H1 (cell line): Measurements from ENCODE around the gene HIP1. TPM values are rescaled to one million over a fixed set of nuclear protein-coding genes. Genes with fewer than 3 reads are reported as not detected.

Experiments
- CTCF ChIA-PET: fragments of 300-600 bp; sonication (Branson Sonifier 250); formaldehyde crosslinking; loops from one replicate; lab custom pipeline; 2021; ENCODE audit not compliant: partially characterized antibody; lab: Charles Lee
- POLR2A ChIA-PET: fragments of 300-600 bp; sonication (Branson Sonifier 250); formaldehyde crosslinking; loops from one replicate; lab custom pipeline; 2021; ENCODE audit warnings: inconsistent platforms; ENCODE audit not compliant: partially characterized antibody; lab: Charles Lee
- DNase-seq, 2 experiments: peaks; one replicate each; pipeline versions ENCODE4 v3.0.0 to v3.0.0-alpha.2; 2010 to 2022; ENCODE audit warnings: low spot score in 2 of 2, low read depth in 1 of 2, mixed read lengths in 1 of 2
- FAIRE-seq: peaks from 2 replicates; lab custom pipeline; 2011; peaks lifted over from hg19 to GRCh38; lab: Jason Lieb, UNC
- H2AFZ ChIP-seq: 2 replicates; pipeline ENCODE4 v1.8.1; 2012; ENCODE audit warnings: low read length, inconsistent platforms
- H2AK5ac ChIP-seq: 2 replicates; pipeline ENCODE4 v1.6.1; 2013; ENCODE audit warnings: low read depth, low read length
- H2BK120ac ChIP-seq: replicated peaks from 2 replicates; pipeline ENCODE3; 2013; ENCODE audit warnings: low read depth, low read length, inconsistent platforms
- H2BK12ac ChIP-seq: 2 replicates; pipeline ENCODE4 v1.6.1; 2013; ENCODE audit warnings: low read depth, low read length
- H2BK15ac ChIP-seq: 2 replicates; pipeline ENCODE4 v1.6.1; 2013; ENCODE audit warnings: low read length
- H2BK20ac ChIP-seq: 2 replicates; pipeline ENCODE4 v1.6.1; 2013; ENCODE audit warnings: low read length
- H2BK5ac ChIP-seq: 2 replicates; pipeline ENCODE4 v1.6.1; 2013; ENCODE audit warnings: low read depth, low read length
- H3K14ac ChIP-seq: 2 replicates; pipeline ENCODE4 v1.6.1; 2013; ENCODE audit warnings: inconsistent platforms; ENCODE audit not compliant: insufficient read length
- H3K18ac ChIP-seq: 2 replicates; pipeline ENCODE4 v1.6.1; 2013; ENCODE audit warnings: low read length; ENCODE audit errors: extremely low read depth
- H3K23ac ChIP-seq: 2 replicates; pipeline ENCODE4 v1.6.1; 2013; ENCODE audit warnings: inconsistent platforms; ENCODE audit not compliant: insufficient read length
- H3K23me2 ChIP-seq: 2 replicates; pipeline ENCODE4 v1.6.1; 2013; ENCODE audit warnings: low read depth, low read length
- H3K27ac ChIP-seq: 2 replicates; pipeline ENCODE4 v1.6.1; 2011; ENCODE audit warnings: low read depth, low read length, inconsistent platforms
- H3K27me3 ChIP-seq, 4 experiments: replicated peaks in 1 of 4; 1 replicate in 1 of 4; 2 replicates in 3 of 4; pipeline versions ENCODE4 v1.6.1 to v1.8.1; 2011 to 2013; ENCODE audit warnings: low read length in 3 of 4, mild to moderate bottlenecking in 3 of 4, inconsistent platforms in 2 of 4, mixed read lengths in 2 of 4, moderate library complexity in 1 of 4; ENCODE audit not compliant: control insufficient read depth in 3 of 4, insufficient read depth in 3 of 4; ENCODE audit errors: extremely low read depth in 1 of 4
- H3K36me3 ChIP-seq, 4 experiments: 2 replicates each; pipeline versions ENCODE4 v1.6.1 to v1.8.1; 2011 to 2013; ENCODE audit warnings: mild to moderate bottlenecking in 4 of 4, low read length in 3 of 4, moderate library complexity in 2 of 4, control low read depth in 1 of 4, inconsistent platforms in 1 of 4; ENCODE audit not compliant: insufficient read depth in 4 of 4, control insufficient read depth in 2 of 4
- H3K4ac ChIP-seq: replicated peaks from 2 replicates; pipeline ENCODE3; 2013; ENCODE audit warnings: low read length, low read depth, mixed read lengths, inconsistent platforms; ENCODE audit not compliant: insufficient read length
- H3K4me1 ChIP-seq, 4 experiments: replicated peaks in 1 of 4; 1 replicate in 1 of 4; 2 replicates in 3 of 4; pipeline versions ENCODE4 v1.6.1 to v1.8.1; 2011 to 2013; ENCODE audit warnings: low read length in 3 of 4, inconsistent platforms in 2 of 4, mixed read lengths in 1 of 4; ENCODE audit not compliant: insufficient read depth in 4 of 4, control insufficient read depth in 3 of 4
- H3K4me2 ChIP-seq, 2 experiments: 2 replicates each; pipeline versions ENCODE4 v1.6.1 to v1.8.1; 2011 to 2013; ENCODE audit warnings: low read depth in 2 of 2, low read length in 2 of 2, control low read depth in 1 of 2, inconsistent platforms in 1 of 2, mild to moderate bottlenecking in 1 of 2; ENCODE audit not compliant: insufficient read depth in 1 of 2
- H3K4me3 ChIP-seq, 4 experiments: fragments of 200-600, 300-600 bp in 1 of 4; sonication (generic), shearing (Covaris generic), sonication (Bioruptor Twin) in 1 of 4; 2 replicates each; pipeline versions ENCODE4 v1.5.1 to v1.8.1; 2011 to 2016; ENCODE audit warnings: low read length in 4 of 4, low read depth in 3 of 4, control low read depth in 2 of 4, inconsistent platforms in 2 of 4, mild to moderate bottlenecking in 2 of 4, mixed read lengths in 1 of 4, moderate library complexity in 1 of 4; ENCODE audit not compliant: insufficient read depth in 2 of 4; ENCODE audit errors: extremely low read depth in 1 of 4
- H3K56ac ChIP-seq: replicated peaks from 2 replicates; pipeline ENCODE3; 2013; ENCODE audit warnings: low read depth, mild to moderate bottlenecking, mixed read lengths, low read length, inconsistent platforms; ENCODE audit not compliant: insufficient read length
- H3K79me1 ChIP-seq: 2 replicates; pipeline ENCODE4 v1.6.1; 2013; ENCODE audit warnings: low read depth, low read length, control low read depth
- H3K79me2 ChIP-seq, 2 experiments: 2 replicates each; pipeline versions ENCODE4 v1.6.1 to v1.8.1; 2012 to 2013; ENCODE audit warnings: low read length in 2 of 2, mild to moderate bottlenecking in 2 of 2, inconsistent platforms in 1 of 2; ENCODE audit not compliant: insufficient read depth in 2 of 2, control insufficient read depth in 1 of 2
- H3K9ac ChIP-seq, 4 experiments: replicated peaks in 1 of 4; 1 replicate in 1 of 4; 2 replicates in 3 of 4; pipeline versions ENCODE4 v1.6.1 to v1.8.1; 2011 to 2013; ENCODE audit warnings: low read depth in 3 of 4, low read length in 3 of 4, control low read depth in 2 of 4, mild to moderate bottlenecking in 2 of 4, moderate library complexity in 2 of 4, inconsistent platforms in 1 of 4; ENCODE audit errors: extremely low read depth in 1 of 4
- H3K9me3 ChIP-seq, 2 experiments: 2 replicates each; pipeline versions ENCODE4 v1.6.1 to v1.8.1; 2012 to 2013; ENCODE audit warnings: mild to moderate bottlenecking in 2 of 2, moderate library complexity in 2 of 2, control low read depth in 1 of 2, inconsistent platforms in 1 of 2, low read depth in 1 of 2, low read length in 1 of 2, mixed read lengths in 1 of 2; ENCODE audit not compliant: insufficient read depth in 2 of 2
- H4K20me1 ChIP-seq, 2 experiments: replicated peaks in 1 of 2; 2 replicates each; pipeline versions ENCODE3 to v1.8.1; 2011 to 2013; ENCODE audit warnings: inconsistent platforms in 2 of 2, low read length in 2 of 2, mild to moderate bottlenecking in 1 of 2; ENCODE audit not compliant: insufficient read depth in 2 of 2, control insufficient read depth in 1 of 2
- H4K5ac ChIP-seq: 2 replicates; pipeline ENCODE4 v1.6.1; 2013; ENCODE audit warnings: low read length, low read depth, mixed read lengths, inconsistent platforms; ENCODE audit not compliant: insufficient read length
- H4K8ac ChIP-seq: 2 replicates; pipeline ENCODE4 v1.8.0; 2013; ENCODE audit warnings: mild to moderate bottlenecking, moderate library complexity, low read length, inconsistent platforms; ENCODE audit not compliant: insufficient read depth; ENCODE audit errors: extremely low read depth
- H4K91ac ChIP-seq: replicated peaks from 2 replicates; pipeline ENCODE3; 2013; ENCODE audit warnings: low read length, mixed read lengths, inconsistent platforms; ENCODE audit not compliant: insufficient read length
- ASH2L ChIP-seq: fragments of 200-600, 300-600 bp; sonication (generic); IDR thresholded peaks from one replicate; pipeline ENCODE4 v1.7.1; 2017; ENCODE audit warnings: low read length
- BACH1 ChIP-seq: IDR thresholded peaks from 2 replicates; pipeline ENCODE4 v1.6.1; 2012; ENCODE audit warnings: low read length, improper control_type of control experiment
- CHD1 ChIP-seq: IDR thresholded peaks from 2 replicates; pipeline ENCODE4 v1.6.1; 2012; ENCODE audit warnings: low read depth, low read length, improper control_type of control experiment
- FOSL1 ChIP-seq: IDR thresholded peaks from 2 replicates; pipeline ENCODE4 v1.6.1; 2011; ENCODE audit warnings: mild to moderate bottlenecking, low read depth, low read length, moderate library complexity; ENCODE audit not compliant: insufficient read depth
- JUND ChIP-seq: IDR thresholded peaks from 2 replicates; pipeline ENCODE4 v1.6.1; 2011; ENCODE audit warnings: mild to moderate bottlenecking, improper control_type of control experiment, low read length
- KDM1A ChIP-seq: fragments of 200-600, 300-600 bp; sonication (generic); IDR thresholded peaks from 2 replicates; pipeline ENCODE4 v1.7.1; 2016; ENCODE audit warnings: mild to moderate bottlenecking, low read length, borderline replicate concordance
- RFX5 ChIP-seq: IDR thresholded peaks from 2 replicates; pipeline ENCODE4 v1.6.1; 2011; ENCODE audit warnings: low read depth, low read length, improper control_type of control experiment, borderline replicate concordance
- SAP30 ChIP-seq: fragments of 300-600 bp; sonication (generic); IDR thresholded peaks from 2 replicates; pipeline ENCODE4 v1.7.1; 2012; ENCODE audit warnings: low read length, moderate library complexity, mild to moderate bottlenecking, inconsistent platforms; ENCODE audit not compliant: insufficient read depth, insufficient replicate concordance
- SIN3A ChIP-seq, 2 experiments: IDR thresholded peaks in 1 of 2; conservative IDR thresholded peaks in 1 of 2; 2 replicates each; pipeline ENCODE4 v1.6.1; 2011 to 2012; ENCODE audit warnings: low read length in 2 of 2, improper control_type of control experiment in 1 of 2, low read depth in 1 of 2, mild to moderate bottlenecking in 1 of 2
- SP4 ChIP-seq: IDR thresholded peaks from 2 replicates; pipeline ENCODE4 v1.6.1; 2012; ENCODE audit warnings: low read length, inconsistent platforms
- TEAD4 ChIP-seq: IDR thresholded peaks from 2 replicates; pipeline ENCODE4 v1.6.1; 2012; ENCODE audit warnings: low read depth, low read length, inconsistent platforms, mixed read lengths
- ZNF274 ChIP-seq: IDR thresholded peaks from 2 replicates; pipeline ENCODE4 v1.7.0; 2012; ENCODE audit warnings: low read length, borderline replicate concordance; ENCODE audit errors: extremely low read depth
- WGBS, 2 experiments: shearing (Covaris generic) in 1 of 2; methylation state at CpG; one replicate each; pipeline versions ENCODE4 v1.1.6 to v1.1.7; 2013 to 2015; ENCODE audit warnings: low lambda C conversion rate in 2 of 2, mixed read lengths in 2 of 2, inconsistent platforms in 1 of 2, low coverage in 1 of 2, missing lambda C conversion rate in 1 of 2; ENCODE audit not compliant: insufficient replicate concordance in 2 of 2, insufficient coverage in 1 of 2, insufficient read length in 1 of 2; ENCODE audit errors: extremely low coverage in 1 of 2, missing lambda C conversion rate in 1 of 2; 5-methylcytosine and 5-hydroxymethylcytosine counted together
- polyA plus RNA-seq, 7 experiments: library from polyadenylated mRNA; depleted of rRNA in 3 of 7; stranded (reverse) in 5 of 7; unstranded in 2 of 7; fragments of >200 nt in 5 of 7; fragments of 200-250 nt in 2 of 7; gene quantifications; 1 replicate in 5 of 7; 2 replicates in 1 of 7; 4 replicates in 1 of 7; pipeline versions ENCODE4 v1.2.1 to v1.2.3, GENCODE V29; 2011 to 2013; ENCODE audit warnings: missing spikeins in 2 of 7, mixed read lengths in 2 of 7
- total RNA-seq: library from RNA; stranded (reverse); fragmentation: NEBNext Ultra II Directional; extraction: Animal tissue kit (Norgen Biotek cat#: 25700); gene quantifications from 2 replicates; pipeline ENCODE4 v1.2.1, GENCODE V29; 2021
- TF ChIP-seq, protein P1 (sequence below): IDR thresholded peaks from 2 replicates; pipeline ENCODE4 v1.6.1; 2011; ENCODE audit warnings: low read length, improper control_type of control experiment

The HIP1 gene
- total and polyA plus RNA-seq, 2 of the 8 experiments (the other 6 are each of a cell fraction or from before 2014, with no cell fraction given): 51.8 to 108 TPM

DNA sequence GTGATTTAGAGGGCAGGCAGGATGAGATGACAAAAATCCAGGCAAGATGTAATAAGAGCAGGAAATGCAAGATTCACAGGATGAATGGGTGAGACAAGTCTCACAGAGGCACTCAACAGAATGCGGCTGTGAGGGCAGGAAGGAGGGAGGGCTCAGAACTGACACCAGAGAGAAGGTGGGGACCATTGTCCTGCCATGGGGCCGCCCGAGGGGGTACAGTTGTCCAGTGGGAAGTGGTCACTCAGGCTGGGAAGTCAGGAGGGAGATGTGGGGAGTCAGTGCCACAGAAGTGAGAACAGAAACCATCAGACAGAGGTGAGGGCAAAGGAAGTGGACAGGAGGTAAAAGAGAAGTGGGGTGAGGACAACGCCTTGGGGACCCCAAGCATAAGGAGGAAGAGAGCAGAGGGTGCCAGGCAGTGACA lies 8.9 kb downstream of the HIP1 start:
- Histone ChIP-seq H3K36me3 (no peaks in the 10 kb centered on the region), H3K79me2 (no peaks in the 10 kb centered on the region), H3K9ac (no peak overlapping the region; a peak in 1 of 7 replicates), H3K4me3 (no peak overlapping the region), H2BK5ac (peak overlapping the region; percentile 81; the same call in 1 of the 2 replicates), H3K9me3 (no peaks in the 10 kb centered on the region), H3K18ac (no peak overlapping the region; the same call in 1 of the 2 replicates), H4K8ac (no peak overlapping the region), H3K27me3 (no peaks in the 10 kb centered on the region), H3K56ac (no peak overlapping the region), H4K20me1 (no peaks in the 10 kb centered on the region), H2BK120ac (no peak overlapping the region), H2AFZ (no peak overlapping the region), H2BK20ac (peak overlapping the region; percentile 61; the same call in 1 of the 2 replicates), H2AK5ac (peak overlapping the region; percentile 65; the same call in 1 of the 2 replicates), H3K4ac (no peak overlapping the region), H4K5ac (no peak overlapping the region), H2BK15ac (no peak overlapping the region), H3K4me2 (no peak overlapping the region), H3K79me1 (peaks cover 2% of the 10 kb centered on the region; the same call in 1 of the 2 replicates), H3K27ac (no peak overlapping the region), H3K23ac (no peak overlapping the region), H4K91ac (no peak overlapping the region), H3K23me2 (no peaks in the 10 kb centered on the region), H2BK12ac (peak overlapping the region; percentile 84; the same call in 1 of the 2 replicates), H3K14ac (no peak overlapping the region), H3K4me1 (peaks cover 3 to 14% (median 8%) of the 10 kb centered on the region in 4 experiments)
- ChIA-PET POLR2A (interaction anchor here (0.6 kb wide), 1 partner anchor 94 kb away, joined by 3 read pairs; no protein-coding TSS in a partner anchor), CTCF (interaction anchor here (2.1 kb wide), 1 partner anchor 13 kb away, joined by 5 read pairs; no protein-coding TSS in a partner anchor)
- 84% methylated on average over 4 of the region's 4 CpGs; no CpG with 5 or more reads in 1 of the 2 experiments for WGBS, 2 experiments
- FAIRE-seq (no peak), DNase-seq (no peak)
- TF ChIP-seq TEAD4 (no peak), RFX5 (no peak), BACH1 (no peak), ZNF274 (no peak), JUND (no peak), SIN3A (conservative IDR thresholded peaks at IDR 0.05 in 1 of 2, IDR thresholded peaks at IDR 0.05 in 1 of 2; ENCODE audit: low read depth in 1 of 2, low read length in 2 of 2) (no peak), FOSL1 (no peak), KDM1A (no peak), SP4 (no peak), CHD1 (no peak), SAP30 (no peak), ASH2L (no peak)
- TF ChIP-seq, protein P1, sequence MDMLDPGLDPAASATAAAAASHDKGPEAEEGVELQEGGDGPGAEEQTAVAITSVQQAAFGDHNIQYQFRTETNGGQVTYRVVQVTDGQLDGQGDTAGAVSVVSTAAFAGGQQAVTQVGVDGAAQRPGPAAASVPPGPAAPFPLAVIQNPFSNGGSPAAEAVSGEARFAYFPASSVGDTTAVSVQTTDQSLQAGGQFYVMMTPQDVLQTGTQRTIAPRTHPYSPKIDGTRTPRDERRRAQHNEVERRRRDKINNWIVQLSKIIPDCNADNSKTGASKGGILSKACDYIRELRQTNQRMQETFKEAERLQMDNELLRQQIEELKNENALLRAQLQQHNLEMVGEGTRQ: no peak
